ENCODE results near the gene EEF1A2. TPM values are rescaled to one million over a fixed set of nuclear protein-coding genes. Genes with fewer than 3 reads are reported as not detected.

EEF1A2 gene
- total and polyA plus RNA-seq, 2 donors = 5.1 to 11.2 TPM

DNA sequence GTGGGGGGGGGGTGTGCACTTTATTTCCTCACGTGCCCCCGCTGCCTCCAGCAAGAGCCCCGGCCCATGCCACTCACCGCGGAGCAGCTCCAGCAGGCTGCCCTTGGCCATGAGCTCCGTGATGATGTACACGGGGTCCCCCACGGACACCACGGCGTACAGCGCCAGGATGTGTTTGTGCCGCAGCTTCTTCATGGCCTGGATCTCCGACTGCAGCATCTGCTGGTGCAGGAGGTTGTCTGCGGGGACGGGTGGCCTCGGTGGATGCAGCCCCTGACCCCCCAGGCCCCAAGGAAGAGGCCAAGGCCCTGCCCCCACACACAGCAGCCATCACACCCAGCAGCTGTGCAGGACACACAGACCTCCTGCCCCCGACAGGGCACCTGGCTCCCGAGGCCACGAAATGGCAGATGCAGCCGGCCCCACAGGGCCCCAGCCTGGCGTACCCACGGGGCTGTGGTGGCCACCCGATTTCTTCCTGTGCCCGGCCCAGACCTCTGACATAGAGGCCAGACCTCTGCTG lies 33.6 kb upstream of the EEF1A2 start:
- Histone ChIP-seq H3K36me3 (ENCODE audit: insufficient read depth) (no peaks in the 10 kb centered on the region), H3K4me1 (ENCODE audit: insufficient read depth) (no peaks in the 10 kb centered on the region), H3K27ac (ENCODE audit: low read depth) (no peak overlapping the region), H3K4me3 (ENCODE audit: low read depth, low read length) (no peak overlapping the region)
- no peak for DNase-seq (ENCODE audit: extremely low spot score)
- WGBS = 82% methylated on average over 24 of the region's 24 CpGs

DNA sequence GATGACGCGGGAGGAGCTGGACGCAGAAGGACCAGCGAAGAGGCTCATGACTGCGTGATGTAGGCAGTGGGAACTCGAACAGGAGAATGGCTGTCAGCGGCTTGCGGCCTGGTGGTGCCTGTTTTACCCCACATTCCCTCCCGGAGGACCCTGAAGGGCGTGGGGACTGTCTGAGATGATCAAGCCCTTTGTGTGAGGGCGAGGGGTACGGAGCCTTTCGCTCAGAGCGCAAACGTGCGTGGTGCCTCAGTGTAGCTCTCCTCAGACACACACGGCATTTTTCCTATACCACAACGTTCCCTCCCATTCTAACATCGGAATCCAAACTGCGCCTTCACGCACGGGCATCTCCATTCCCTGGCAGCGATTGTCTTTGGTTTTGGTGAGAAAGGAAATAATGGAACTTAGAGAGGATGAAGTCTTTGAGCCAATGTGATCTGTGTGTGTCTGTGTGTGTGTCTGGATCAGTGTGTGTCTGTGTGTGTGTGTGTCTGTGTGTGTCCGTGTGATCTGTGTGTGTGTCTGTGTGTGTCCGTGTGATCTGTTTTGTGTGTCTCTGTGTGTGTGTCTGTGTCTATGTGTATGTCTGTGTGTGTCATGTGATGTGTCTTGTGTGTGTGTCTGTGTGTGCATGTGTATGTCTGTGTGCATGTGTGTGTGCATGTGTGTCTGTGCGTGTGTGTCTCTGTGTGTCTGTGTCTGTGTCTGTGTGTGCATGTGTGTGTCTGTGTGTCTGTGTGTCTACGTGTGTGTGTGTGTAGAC lies 33.0 kb upstream of the EEF1A2 start:
- WGBS = 75% methylated on average over 27 of the region's 27 CpGs
- no peaks in the 10 kb centered on the region for H3K36me3 ChIP-seq (ENCODE audit: insufficient read depth)
- no peak for DNase-seq (ENCODE audit: extremely low spot score)
- no peak overlapping the region for H3K4me3 ChIP-seq (ENCODE audit: low read depth, low read length)
- no peaks in the 10 kb centered on the region for H3K4me1 ChIP-seq (ENCODE audit: insufficient read depth)
- no peak overlapping the region for H3K27ac ChIP-seq (ENCODE audit: low read depth)

DNA sequence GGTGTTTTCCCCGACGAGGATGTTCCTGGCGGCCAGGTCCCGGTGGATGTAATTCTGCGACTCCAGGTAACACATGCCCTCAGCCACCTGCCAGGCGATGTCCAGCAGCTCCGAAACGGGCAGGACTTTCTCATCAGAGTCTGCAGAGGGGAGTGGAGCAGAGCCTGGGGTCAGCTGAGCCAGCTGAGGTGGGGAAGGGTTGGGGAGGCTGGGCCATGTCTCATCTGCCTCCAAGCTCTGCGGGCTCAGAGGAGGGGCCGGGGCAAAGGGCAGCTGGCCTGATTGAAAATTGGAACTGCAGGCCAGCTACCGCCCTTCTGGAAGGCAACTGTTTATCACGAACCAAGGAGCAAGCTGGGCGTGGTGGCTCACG lies 31.9 kb upstream of the EEF1A2 start:
- Histone ChIP-seq H3K36me3 (ENCODE audit: insufficient read depth) (no peaks in the 10 kb centered on the region), H3K4me3 (ENCODE audit: low read depth, low read length) (no peak overlapping the region), H3K4me1 (ENCODE audit: insufficient read depth) (no peaks in the 10 kb centered on the region), H3K27ac (ENCODE audit: low read depth) (no peak overlapping the region)
- WGBS = 71% methylated on average over 14 of the region's 14 CpGs
- no peak for DNase-seq (ENCODE audit: extremely low spot score)

DNA sequence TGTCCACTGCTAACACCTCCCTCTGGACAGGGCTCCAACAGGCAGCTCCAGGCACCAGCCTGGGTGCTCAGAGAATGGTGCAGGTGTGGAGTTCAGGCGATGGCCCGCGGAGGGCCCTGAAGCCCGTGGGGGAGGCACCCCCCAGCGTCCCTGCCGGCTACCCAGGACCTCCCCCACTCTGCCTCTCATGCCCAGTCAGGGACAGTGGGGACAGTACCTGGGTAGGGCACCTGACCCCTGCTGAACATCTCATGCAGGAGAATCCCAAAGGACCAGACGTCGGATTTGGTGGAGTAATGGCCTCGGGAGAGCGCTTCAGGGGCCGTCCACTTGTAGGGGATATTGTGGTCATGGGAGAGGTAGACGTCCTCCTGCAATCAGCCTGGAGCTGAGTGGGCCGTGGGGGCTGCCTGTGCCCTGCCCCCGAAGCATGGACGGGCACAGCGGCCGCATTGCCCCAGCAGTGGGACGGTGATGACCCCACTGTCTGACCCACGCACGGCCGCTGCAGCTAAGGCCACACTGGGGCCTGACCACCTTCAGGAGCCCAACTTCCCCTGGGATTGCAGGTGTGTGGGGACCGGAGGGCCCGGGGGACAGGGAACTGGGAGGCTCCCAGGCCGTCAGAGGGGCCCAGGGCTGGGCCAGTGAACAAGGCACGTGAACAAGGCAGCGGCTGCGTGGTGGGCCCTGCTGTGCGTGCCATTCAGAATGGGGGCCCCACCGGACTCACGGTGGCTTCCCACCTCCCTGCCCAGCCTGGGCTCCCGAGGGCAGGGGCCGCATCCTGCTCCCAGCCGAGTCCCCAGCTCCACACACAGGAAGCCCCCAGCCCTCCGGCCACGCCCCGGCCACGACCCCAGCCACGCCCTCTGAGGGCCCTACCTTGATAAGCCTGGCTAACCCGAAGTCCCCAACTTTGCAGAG lies 31.2 kb upstream of the EEF1A2 start:
- Histone ChIP-seq H3K27ac (ENCODE audit: low read depth) (no peak overlapping the region), H3K4me3 (ENCODE audit: low read depth, low read length) (no peak overlapping the region), H3K4me1 (ENCODE audit: insufficient read depth) (no peaks in the 10 kb centered on the region), H3K36me3 (ENCODE audit: insufficient read depth) (no peaks in the 10 kb centered on the region)
- 77% methylated on average over 39 of the region's 39 CpGs for WGBS
- no peak for DNase-seq (ENCODE audit: extremely low spot score)

DNA sequence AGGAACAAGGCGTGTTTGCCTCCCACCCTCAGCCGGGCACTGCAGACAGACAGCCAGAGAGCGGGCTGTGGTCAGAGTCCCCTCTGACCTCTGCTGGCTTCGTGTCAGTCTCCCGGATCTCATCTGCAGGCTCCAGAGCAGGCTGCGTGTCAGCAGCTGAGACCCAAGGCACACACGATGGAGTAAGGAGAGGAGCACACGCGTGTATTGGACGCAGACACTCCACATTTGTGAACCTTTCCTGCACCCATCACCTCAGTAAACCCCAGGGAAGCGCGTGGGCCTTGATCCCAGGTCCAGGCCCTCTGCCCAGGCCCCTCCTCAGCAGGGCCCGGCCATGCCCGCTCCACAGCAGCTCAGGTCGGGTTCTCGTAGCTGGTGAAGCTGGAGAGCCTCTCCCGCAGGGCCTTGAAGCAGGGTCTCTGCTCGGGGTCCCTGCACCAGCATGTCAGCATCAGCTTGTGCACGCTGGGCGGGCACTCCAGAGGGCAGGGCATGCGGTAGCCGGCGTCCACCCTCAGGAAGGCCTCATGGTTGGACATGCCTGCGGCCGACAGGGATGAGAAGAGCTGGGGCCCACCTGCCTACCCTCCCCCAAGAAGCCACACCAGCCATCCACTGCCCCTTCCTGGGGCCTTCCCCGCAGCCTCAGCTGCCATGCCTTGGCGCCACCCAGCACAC lies 30.4 kb upstream of the EEF1A2 start:
- WGBS = 82% methylated on average over 27 of the region's 27 CpGs
- no peaks in the 10 kb centered on the region for H3K4me1 ChIP-seq (ENCODE audit: insufficient read depth)
- H3K4me3 ChIP-seq (ENCODE audit: low read depth, low read length) = no peak overlapping the region
- no peaks in the 10 kb centered on the region for H3K36me3 ChIP-seq (ENCODE audit: insufficient read depth)
- DNase-seq (ENCODE audit: extremely low spot score) = no peak
- H3K27ac ChIP-seq (ENCODE audit: low read depth) = no peak overlapping the region

DNA sequence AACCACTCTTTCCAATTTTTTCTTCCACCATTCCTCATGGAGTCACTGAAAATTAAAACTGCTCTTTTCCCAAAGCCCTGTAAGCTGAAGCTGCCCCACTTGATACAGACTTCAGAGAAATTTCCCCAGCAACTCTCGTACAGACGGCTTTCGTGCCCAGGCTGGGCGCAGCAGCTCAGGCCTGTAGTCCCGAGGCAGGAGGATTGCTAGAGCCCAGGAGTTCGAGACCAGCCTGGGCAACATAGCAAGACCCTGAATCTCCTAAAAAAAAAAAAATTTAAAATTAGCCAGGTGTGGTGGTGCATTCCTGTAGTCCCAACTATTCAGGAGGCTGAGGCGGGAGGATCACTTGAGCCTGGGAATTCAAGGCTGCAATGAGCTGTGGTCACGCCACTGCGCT lies 28.3 kb upstream of the EEF1A2 start:
- H3K36me3 ChIP-seq (ENCODE audit: insufficient read depth) = no peaks in the 10 kb centered on the region
- no peaks in the 10 kb centered on the region for H3K4me1 ChIP-seq (ENCODE audit: insufficient read depth)
- H3K4me3 ChIP-seq (ENCODE audit: low read depth, low read length) = no peak overlapping the region
- WGBS = 88% methylated on average over 9 of the region's 9 CpGs
- DNase-seq (ENCODE audit: extremely low spot score) = no peak
- no peak overlapping the region for H3K27ac ChIP-seq (ENCODE audit: low read depth)

DNA sequence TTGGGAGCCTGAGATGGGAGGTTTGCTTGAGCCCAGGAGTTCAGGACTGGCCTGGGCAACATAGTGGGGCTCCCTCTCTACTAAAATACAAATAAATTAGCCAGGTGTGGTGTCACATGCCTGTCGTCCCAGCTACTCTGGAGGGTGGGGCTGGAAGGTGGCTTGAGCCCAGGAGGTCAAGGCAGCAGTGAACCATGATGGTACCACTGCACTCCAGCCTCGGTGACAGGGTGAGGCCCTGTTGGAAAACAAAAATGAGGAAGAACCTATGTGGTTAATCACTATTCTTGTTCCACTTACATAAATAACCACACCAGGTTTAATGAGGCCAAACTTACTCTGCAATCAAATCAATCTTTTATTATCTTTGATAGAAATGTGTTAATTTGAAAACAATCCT lies 27.1 kb upstream of the EEF1A2 start:
- 15% methylated on average over 2 of the region's 2 CpGs for WGBS

DNA sequence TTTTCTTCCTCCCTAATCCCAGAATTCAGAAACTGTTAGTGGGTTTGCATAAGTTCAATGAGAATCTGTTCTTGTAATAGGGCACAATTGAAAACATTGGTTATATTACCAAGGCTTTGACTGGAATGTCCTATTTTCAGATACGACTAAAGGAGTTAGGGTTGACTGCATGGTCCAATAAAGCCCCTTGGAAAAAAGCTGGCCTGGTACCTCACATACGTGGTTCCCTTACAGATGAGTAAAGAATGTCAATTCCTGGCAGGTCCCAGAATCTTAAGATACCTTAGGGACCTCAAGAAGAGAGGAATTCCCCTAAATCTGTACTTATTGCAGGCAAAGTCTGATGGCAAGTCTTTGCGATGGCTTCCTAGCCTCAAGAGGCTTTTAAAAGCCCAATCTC lies 26.3 kb upstream of the EEF1A2 start:
- no peak for DNase-seq (ENCODE audit: extremely low spot score)
- Histone ChIP-seq H3K4me3 (ENCODE audit: low read depth, low read length) (no peak overlapping the region), H3K36me3 (ENCODE audit: insufficient read depth) (no peaks in the 10 kb centered on the region), H3K27ac (ENCODE audit: low read depth) (no peak overlapping the region), H3K4me1 (ENCODE audit: insufficient read depth) (peaks cover 1% of the 10 kb centered on the region)
- WGBS = 50% methylated on average over 3 of the region's 3 CpGs

More for the DNA sequence above, 27.1 kb upstream of the EEF1A2 start:
- no peaks in the 10 kb centered on the region for H3K36me3 ChIP-seq (ENCODE audit: insufficient read depth)
- H3K27ac ChIP-seq (ENCODE audit: low read depth) = no peak overlapping the region
- no peak for DNase-seq (ENCODE audit: extremely low spot score)
- no peak overlapping the region for H3K4me3 ChIP-seq (ENCODE audit: low read depth, low read length)
- H3K4me1 ChIP-seq (ENCODE audit: insufficient read depth) = peaks cover 1% of the 10 kb centered on the region

DNA sequence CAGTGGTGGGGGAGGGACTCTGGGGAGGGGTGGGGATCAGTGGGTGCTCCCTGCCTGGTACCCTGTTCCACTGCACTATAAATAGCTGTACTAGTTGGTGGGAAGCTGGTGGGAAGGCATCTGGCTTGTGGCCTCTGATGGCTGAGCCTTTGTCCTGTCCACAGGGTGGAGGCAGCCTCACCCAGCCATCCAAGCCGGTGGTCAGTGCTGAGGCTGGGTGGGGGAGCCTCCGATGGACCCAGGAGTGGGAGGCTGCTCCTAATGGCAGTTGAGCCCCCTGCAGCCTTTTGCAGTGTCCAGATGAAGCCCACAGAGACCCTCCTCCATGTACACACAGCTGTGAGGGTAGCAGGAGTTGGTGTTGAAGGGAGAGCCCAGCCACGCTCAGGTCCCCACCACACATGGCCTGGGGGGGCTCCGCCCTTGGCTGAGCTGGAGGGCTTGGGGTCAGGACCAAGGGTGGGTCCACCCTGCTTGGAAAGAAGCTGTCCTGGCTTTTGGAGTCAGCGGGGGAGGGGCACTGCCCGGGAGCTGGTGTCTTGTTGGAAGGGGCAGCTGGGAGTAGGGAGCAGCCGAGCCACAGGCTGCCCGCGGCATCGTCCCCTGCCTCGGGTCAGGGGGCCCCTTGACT lies 24.2 kb upstream of the EEF1A2 start:
- no peak for DNase-seq (ENCODE audit: extremely low spot score)
- Histone ChIP-seq H3K4me1 (ENCODE audit: insufficient read depth) (peaks cover 1% of the 10 kb centered on the region), H3K36me3 (ENCODE audit: insufficient read depth) (no peaks in the 10 kb centered on the region), H3K4me3 (ENCODE audit: low read depth, low read length) (no peak overlapping the region), H3K27ac (ENCODE audit: low read depth) (no peak overlapping the region)
- WGBS = 93% methylated on average over 11 of the region's 11 CpGs

DNA sequence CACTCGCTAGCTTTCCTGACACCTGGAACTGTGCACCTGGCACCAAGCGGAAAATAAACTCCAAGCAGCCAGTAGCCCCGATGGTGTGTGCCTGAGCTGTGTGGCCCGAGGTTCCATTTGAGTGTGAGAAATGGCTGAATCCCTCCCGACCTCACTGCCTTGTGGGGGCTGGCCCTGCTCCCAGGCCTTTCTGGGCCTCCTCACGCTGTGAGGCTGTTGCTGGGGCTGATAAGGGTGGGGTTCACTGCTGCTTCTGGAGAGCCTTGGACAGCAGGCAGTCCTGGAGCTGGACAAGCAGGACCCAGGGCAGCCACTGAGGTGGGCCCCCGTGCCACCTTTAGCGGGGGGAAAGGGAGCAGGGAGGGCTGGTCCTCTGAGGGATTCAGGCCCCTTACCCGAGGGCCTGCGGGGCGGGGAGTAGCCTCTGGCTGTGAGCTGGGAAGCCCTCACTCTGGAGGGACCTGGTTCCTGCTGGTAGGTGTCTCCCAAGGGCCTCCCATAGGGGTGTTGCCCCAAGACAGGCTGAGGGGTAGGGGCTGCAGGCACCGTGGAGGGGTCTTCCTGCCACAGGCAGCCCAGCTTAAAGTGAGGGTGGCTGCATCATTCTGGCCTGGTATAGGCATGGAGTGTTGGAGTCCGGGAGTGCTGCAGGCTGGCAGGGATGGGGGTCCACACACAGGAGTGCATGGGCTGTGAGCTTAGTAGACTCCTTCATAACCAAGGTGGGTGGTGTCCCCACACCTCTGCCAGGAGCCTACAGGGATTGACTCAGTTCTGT lies 23.4 kb upstream of the EEF1A2 start:
- H3K4me1 ChIP-seq (ENCODE audit: insufficient read depth) = peaks cover 1% of the 10 kb centered on the region
- 59% methylated on average over 13 of the region's 13 CpGs for WGBS
- H3K36me3 ChIP-seq (ENCODE audit: insufficient read depth) = no peaks in the 10 kb centered on the region
- no peak for DNase-seq (ENCODE audit: extremely low spot score)
- peak overlapping the region; percentile 90 for H3K4me3 ChIP-seq (ENCODE audit: low read depth, low read length)
- no peak overlapping the region for H3K27ac ChIP-seq (ENCODE audit: low read depth)

DNA sequence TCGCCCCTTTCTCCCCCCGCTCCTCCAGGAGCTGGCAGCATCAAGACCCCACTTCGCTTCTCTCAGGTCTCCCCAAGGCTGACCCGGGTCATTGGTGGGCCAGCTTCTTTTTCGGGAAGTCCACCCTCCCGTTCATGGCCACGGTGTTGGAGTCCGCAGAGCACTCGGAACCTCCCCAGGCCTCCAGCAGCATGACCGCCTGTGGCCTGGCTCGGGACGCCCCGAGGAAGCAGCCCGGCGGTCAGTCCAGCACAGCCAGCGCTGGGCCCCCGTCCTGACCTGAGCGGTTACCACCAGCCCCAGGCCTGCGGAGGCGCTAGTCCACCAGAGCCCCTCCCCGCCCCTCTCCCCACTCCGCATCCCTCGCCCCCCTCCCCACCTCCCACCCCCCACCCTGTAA lies 22.7 kb upstream of the EEF1A2 start:
- Histone ChIP-seq H3K4me3 (ENCODE audit: low read depth, low read length) (peak overlapping the region; percentile 90), H3K4me1 (ENCODE audit: insufficient read depth) (peaks cover 1% of the 10 kb centered on the region), H3K27ac (ENCODE audit: low read depth) (peak overlapping the region; percentile 35), H3K36me3 (ENCODE audit: insufficient read depth) (no peaks in the 10 kb centered on the region)
- 20% methylated on average over 23 of the region's 23 CpGs for WGBS
- DNase-seq (ENCODE audit: extremely low spot score) = no peak

DNA sequence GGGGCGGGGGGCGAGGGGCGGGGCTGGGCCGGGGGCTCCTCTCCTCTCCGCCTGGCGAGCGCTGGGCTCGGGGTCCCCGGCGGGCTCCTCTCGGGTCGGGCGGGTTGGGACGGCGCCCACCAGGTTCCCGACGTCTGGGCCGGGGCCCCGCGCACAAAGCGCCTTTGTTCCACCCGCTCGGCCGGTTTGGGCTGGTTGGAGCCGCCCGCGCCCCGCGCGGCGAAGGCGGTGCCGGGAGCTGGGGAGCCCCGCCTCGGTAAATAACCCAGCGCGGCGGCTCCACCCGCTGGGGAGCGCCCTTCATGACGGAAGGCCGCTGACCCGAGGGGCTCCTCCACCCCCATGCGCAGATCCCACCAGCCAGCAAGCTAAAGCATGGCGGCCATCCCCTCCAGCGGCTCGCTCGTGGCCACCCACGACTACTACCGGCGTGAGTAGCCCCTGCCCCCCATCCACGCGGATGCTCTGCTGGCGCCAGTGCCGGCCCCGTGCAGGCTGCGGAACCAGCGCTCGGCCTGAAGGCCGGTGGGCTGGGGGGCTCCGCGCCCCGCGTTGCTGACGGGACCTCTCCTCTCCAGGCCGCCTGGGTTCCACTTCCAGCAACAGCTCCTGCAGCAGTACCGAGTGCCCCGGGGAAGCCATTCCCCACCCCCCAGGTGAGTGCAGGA lies 22.2 kb upstream of the EEF1A2 start:
- under 1% methylated on average over 68 of the region's 68 CpGs for WGBS
- DNase-seq (ENCODE audit: extremely low spot score) = no peak
- peaks cover 1% of the 10 kb centered on the region for H3K4me1 ChIP-seq (ENCODE audit: insufficient read depth)
- H3K4me3 ChIP-seq (ENCODE audit: low read depth, low read length) = peak overlapping the region; percentile 90
- H3K36me3 ChIP-seq (ENCODE audit: insufficient read depth) = no peaks in the 10 kb centered on the region
- H3K27ac ChIP-seq (ENCODE audit: low read depth) = peak overlapping the region; percentile 96

Data from urinary bladder (tissue), 4 donors.